Large intestine (tissue), 12 donors: Measurements from ENCODE around the gene PANK2. TPM values are rescaled to one million over a fixed set of nuclear protein-coding genes. Genes with fewer than 3 reads are reported as not detected.
"Not testable (repeated sequence)": the region's sequence is repeated elsewhere in the genome, so short reads cannot be mapped to it uniquely, and the experiment has no call there.

Source experiments
- DNase-seq, 2 donors: peaks; one replicate each; pipeline versions ENCODE4 v3.0.0 to v3.0.0-alpha.2; 2013
- H3K27ac ChIP-seq: one replicate; pipeline ENCODE4 v1.5.1; 2013; ENCODE audit warnings: low read length
- H3K27me3 ChIP-seq: 2 replicates; pipeline ENCODE4 v1.6.1; 2013; ENCODE audit warnings: low read length; ENCODE audit not compliant: control insufficient read depth, insufficient read depth
- H3K36me3 ChIP-seq: 2 replicates; pipeline ENCODE4 v1.6.1; 2013; ENCODE audit warnings: low read length; ENCODE audit not compliant: control insufficient read depth, insufficient read depth
- H3K4me1 ChIP-seq: one replicate; pipeline ENCODE4 v1.6.1; 2013; ENCODE audit warnings: low read length; ENCODE audit not compliant: control insufficient read depth, insufficient read depth
- H3K4me3 ChIP-seq: one replicate; pipeline ENCODE4 v1.5.1; 2013; ENCODE audit warnings: low read length
- H3K9me3 ChIP-seq: one replicate; pipeline ENCODE4 v1.6.1; 2013; ENCODE audit warnings: mild to moderate bottlenecking, low read depth, low read length, moderate library complexity; ENCODE audit not compliant: control insufficient read depth
- WGBS: methylation state at CpG from one replicate; pipeline ENCODE4 v1.1.5; 2013; ENCODE audit warnings: low lambda C conversion rate; ENCODE audit not compliant: insufficient coverage; 5-methylcytosine and 5-hydroxymethylcytosine counted together
- long read RNA-seq, 11 donors: transcript quantifications; one replicate each; lab custom pipeline, GENCODE V29; 2026
- polyA plus RNA-seq: library from polyadenylated mRNA; unstranded; fragments of 120-200 nt; gene quantifications from one replicate; pipeline ENCODE4 v1.2.1, GENCODE V29; 2013

The PANK2 gene
- polyA plus RNA-seq = 24.3 TPM
- long read RNA-seq, donor 1, transcript PANK2-210 (1 exons, 661 nt) = major isoform, 5 of 9 reads
- long read RNA-seq, donor 1, partial matches to known transcripts = 0 of 9 reads
- long read RNA-seq, donor 1, other reads (novel, unspliced or antisense) = 0 of 9 reads
- long read RNA-seq, donor 2, transcript PANK2-210 (1 exons, 661 nt) = major isoform, 11 of 29 reads
- long read RNA-seq, donor 2, transcript PANK2-201 (7 exons, 2,280 nt) = minor isoform, 5 of 29 reads
- long read RNA-seq, donor 2, transcript PANK2-202 (7 exons, 1,843 nt) = minor isoform, 5 of 29 reads
- long read RNA-seq, donor 2, partial matches to known transcripts = 8 of 29 reads
- long read RNA-seq, donor 2, other reads (novel, unspliced or antisense) = 0 of 29 reads
- long read RNA-seq, donor 3, transcript PANK2-202 (7 exons, 1,843 nt) = minor isoform, 5 of 22 reads
- long read RNA-seq, donor 3, transcript PANK2-210 (1 exons, 661 nt) = major isoform, 12 of 22 reads
- long read RNA-seq, donor 3, transcript PANK2-201 (7 exons, 2,280 nt) = minor isoform, 5 of 22 reads
- long read RNA-seq, donor 3, partial matches to known transcripts = 0 of 22 reads
- long read RNA-seq, donor 3, other reads (novel, unspliced or antisense) = 0 of 22 reads
- long read RNA-seq, donor 4, partial matches to known transcripts = 0 of 4 reads
- long read RNA-seq, donor 4, other reads (novel, unspliced or antisense) = 0 of 4 reads
- long read RNA-seq, donor 5, transcript PANK2-210 (1 exons, 661 nt) = major isoform, 9 of 12 reads
- long read RNA-seq, donor 5, partial matches to known transcripts = 0 of 12 reads
- long read RNA-seq, donor 5, other reads (novel, unspliced or antisense) = 0 of 12 reads
- long read RNA-seq, donor 6, transcript PANK2-210 (1 exons, 661 nt) = major isoform, 13 of 20 reads
- long read RNA-seq, donor 6, partial matches to known transcripts = 0 of 20 reads
- long read RNA-seq, donor 6, other reads (novel, unspliced or antisense) = 0 of 20 reads
- long read RNA-seq, donor 7, transcript PANK2-210 (1 exons, 661 nt) = major isoform, 10 of 26 reads
- long read RNA-seq, donor 7, partial matches to known transcripts = 7 of 26 reads
- long read RNA-seq, donor 7, other reads (novel, unspliced or antisense) = 5 of 26 reads
- long read RNA-seq, donor 8, transcript PANK2-210 (1 exons, 661 nt) = major isoform, 18 of 29 reads
- long read RNA-seq, donor 8, partial matches to known transcripts = 6 of 29 reads
- long read RNA-seq, donor 8, other reads (novel, unspliced or antisense) = 0 of 29 reads
- long read RNA-seq, donor 9, transcript PANK2-210 (1 exons, 661 nt) = major isoform, 5 of 11 reads
- long read RNA-seq, donor 9, partial matches to known transcripts = 0 of 11 reads
- long read RNA-seq, donor 9, other reads (novel, unspliced or antisense) = 0 of 11 reads
- long read RNA-seq, donor 10, transcript PANK2-210 (1 exons, 661 nt) = major isoform, 6 of 11 reads
- long read RNA-seq, donor 10, partial matches to known transcripts = 0 of 11 reads
- long read RNA-seq, donor 10, other reads (novel, unspliced or antisense) = 0 of 11 reads
- long read RNA-seq, donor 11, partial matches to known transcripts = 0 of 7 reads
- long read RNA-seq, donor 11, other reads (novel, unspliced or antisense) = 0 of 7 reads

DNA sequence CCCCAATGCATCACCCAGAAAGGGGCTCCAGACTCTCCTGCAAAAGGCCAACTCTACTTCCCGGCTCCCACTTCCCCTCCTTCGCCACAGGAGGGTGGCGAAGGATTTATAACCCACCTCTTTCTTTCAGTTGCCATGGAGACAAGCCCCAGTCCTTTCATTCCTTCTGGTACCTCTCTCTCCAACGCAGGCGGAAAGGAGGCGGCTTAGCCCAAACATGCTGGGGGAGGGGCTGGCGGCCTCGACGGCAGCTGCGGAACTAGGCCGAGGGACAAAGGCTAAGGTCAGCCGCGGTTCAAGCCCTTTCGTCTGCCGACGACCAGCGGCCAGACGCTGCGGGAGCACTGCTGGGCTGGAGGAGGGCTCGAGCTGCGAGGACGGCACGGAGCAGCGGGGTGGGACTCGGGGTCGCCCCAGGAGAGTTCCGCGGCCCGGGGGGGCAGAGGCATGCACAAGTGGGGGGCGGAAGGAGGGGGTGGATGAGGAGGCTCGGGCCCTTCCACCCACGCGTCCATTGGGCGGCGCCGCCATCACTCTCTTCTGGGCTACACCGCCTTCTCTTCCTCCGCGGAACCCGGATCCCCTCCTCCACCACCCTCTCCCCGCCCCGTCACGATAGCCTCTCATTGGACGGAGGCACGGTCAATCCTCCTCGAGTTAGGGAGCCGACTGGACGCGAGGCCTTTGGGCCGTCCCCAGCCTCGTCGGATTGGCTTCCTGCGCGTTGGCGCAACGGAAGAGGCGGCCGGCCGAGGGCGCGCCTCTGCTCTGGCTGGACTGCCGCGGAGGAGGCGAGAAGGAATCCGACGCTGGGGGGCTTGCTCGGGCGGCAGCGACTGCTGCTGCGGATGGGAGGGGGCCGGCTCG is at the start of gene PANK2:
TSS of gene PANK2 (plus strand) at position 766 of the 867 bp plus-strand sequence.
- H3K4me3 ChIP-seq = peak within 1 kb of the TSS; percentile 84
- WGBS = 0% methylated on average over 4 of the region's 72 CpGs
- H3K4me1 ChIP-seq = peaks cover 9% of the 10 kb centered on the region
- H3K9me3 ChIP-seq = no peaks in the 10 kb centered on the region
- peak within 1 kb of the TSS; percentile 71 for H3K27ac ChIP-seq
- no peaks in the 10 kb centered on the region for H3K27me3 ChIP-seq
- peak; percentile 98 to 99 for DNase-seq
- H3K36me3 ChIP-seq = peaks cover 4% of the 10 kb centered on the region

DNA sequence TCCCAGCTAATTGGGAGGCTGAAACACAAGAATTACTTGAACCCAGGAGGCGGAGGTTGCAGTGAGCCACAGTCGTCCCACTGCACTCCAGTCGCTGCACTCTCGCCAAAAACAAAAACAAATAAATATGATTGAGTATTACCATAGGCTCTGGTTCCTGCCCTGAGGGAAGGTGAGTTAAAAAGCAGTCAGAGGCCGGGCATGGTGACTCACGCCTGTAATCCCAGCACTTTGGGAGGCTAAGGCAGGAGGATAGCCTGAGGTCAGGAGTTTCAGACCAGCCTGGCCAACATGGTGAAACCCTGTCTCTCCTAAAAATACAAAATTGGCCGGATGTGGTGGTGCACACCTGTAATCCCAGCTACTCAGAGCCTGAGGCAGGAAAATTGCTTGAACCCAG is 49.0 kb upstream of the PANK2 start:
- H3K9me3 ChIP-seq, H3K27me3 ChIP-seq, H3K4me1 ChIP-seq, H3K4me3 ChIP-seq, H3K27ac ChIP-seq, DNase-seq, H3K36me3 ChIP-seq: not testable (repeated sequence)
- no CpG with 5 or more reads among the region's 7 CpGs for WGBS

DNA sequence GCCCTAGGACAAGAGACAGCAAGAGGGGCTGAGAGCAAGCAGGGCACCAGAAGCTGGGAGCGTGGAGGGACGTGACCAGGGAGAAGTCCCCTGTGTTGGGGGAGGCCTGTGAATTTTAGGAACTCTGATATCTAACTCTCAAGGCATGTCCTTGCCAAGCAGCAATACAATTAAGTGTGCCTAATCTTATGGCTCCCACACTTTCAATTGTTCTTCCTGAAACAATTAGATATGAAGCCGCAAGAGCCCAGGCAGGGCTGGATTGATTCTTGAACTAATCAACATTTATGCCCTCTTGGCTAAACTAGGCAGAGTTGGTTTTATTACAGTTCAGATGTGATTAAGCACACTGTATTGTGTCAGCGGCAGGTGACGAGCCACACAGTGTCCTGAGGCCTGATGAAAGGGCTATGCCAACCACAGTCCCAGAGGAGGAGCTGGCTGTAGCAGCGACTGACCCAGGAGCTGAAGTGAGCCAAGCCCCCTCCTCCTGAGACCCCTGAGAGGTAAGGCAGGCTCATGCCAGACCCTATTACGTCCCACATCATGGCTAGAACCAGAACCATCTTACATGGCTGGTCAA is 46.7 kb upstream of the PANK2 start:
- peak in 1 of 2 donors; percentile 66 for DNase-seq
- Histone ChIP-seq H3K4me3 (no peak overlapping the region), H3K9me3 (no peaks in the 10 kb centered on the region), H3K27me3 (no peaks in the 10 kb centered on the region), H3K36me3 (no peaks in the 10 kb centered on the region), H3K4me1 (peaks cover 15% of the 10 kb centered on the region), H3K27ac (no peak overlapping the region)
- WGBS = no CpG with 5 or more reads among the region's 7 CpGs

DNA sequence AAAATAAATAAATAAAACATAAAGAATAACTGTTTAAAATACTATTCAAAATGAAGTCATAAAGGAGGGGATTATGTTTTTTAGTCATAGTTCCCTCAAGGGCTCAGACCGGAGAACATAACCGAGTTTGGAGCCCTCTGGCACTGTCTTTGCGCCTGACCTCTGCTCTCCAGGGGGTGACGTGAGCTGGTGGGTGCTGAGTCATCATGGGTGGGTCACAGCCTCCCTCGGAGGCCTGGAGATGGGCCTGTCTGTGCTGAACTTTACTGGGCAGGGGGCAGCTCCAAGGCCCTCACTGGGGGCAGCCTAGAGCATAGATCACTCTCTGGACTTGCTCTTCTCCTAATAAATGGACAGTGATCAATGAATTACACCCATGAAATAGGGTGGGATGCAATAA is 45.7 kb upstream of the PANK2 start:
- Histone ChIP-seq H3K27me3 (no peaks in the 10 kb centered on the region), H3K9me3 (no peaks in the 10 kb centered on the region), H3K4me1 (peaks cover 15% of the 10 kb centered on the region), H3K4me3 (no peak overlapping the region), H3K36me3 (no peaks in the 10 kb centered on the region), H3K27ac (no peak overlapping the region)
- no CpG with 5 or more reads among the region's 5 CpGs for WGBS
- DNase-seq = no peak

DNA sequence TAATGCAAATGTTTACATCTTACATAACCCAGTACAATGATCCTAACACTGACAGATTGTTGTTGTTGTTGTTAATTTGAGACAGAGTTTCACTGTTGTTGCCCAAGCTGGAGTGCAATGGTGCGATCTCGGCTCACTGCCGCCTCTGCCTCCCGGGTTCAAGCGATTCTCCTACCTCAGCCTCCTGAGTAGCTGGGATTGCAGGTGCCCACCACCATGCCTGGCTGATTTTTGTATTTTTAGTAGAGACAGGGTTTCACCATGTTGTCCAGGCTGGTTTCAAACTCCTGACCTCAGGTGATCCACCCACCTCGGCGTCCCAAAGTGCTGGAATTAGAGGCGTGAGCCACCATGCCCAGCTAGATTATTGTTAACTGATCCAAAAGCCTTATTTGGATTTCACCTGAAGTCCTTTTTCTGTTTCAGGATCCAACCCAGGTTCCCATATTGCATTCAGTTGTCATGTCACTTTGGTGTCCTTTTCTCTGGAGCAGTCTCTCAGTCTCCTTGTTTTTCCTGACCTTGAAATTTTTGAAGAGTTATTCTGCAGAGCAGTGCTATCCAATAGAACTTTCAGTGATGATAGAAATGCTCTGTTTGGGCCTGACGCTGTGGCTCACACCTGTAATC is 45.1 kb upstream of the PANK2 start:
- not testable (repeated sequence) for H3K27me3 ChIP-seq, H3K36me3 ChIP-seq, H3K4me3 ChIP-seq, DNase-seq, H3K9me3 ChIP-seq, H3K27ac ChIP-seq
- H3K4me1 ChIP-seq = peaks cover 15% of the 10 kb centered on the region
- no CpG with 5 or more reads among the region's 9 CpGs for WGBS

DNA sequence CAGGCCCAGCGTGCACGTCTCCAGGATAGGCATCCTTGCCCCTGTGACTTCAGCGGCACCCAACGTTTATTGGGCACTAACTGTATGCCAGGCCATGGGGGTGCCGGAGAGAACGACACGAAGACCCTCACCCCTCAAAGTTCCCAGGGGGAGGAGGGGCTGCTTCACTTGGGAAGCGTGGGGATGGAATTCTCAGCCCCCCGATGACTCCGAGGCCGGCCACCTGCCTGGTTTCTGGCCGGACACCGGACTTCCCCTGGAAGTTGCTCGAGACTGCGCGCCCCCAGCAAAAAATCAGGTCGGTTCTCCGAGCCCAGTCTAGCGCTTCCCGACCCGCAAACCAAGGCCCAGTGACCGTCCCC is 42.8 kb upstream of the PANK2 start:
- no peak for DNase-seq
- H3K27me3 ChIP-seq = no peaks in the 10 kb centered on the region
- no peaks in the 10 kb centered on the region for H3K36me3 ChIP-seq
- WGBS = no CpG with 5 or more reads among the region's 22 CpGs
- H3K4me1 ChIP-seq = peaks cover 15% of the 10 kb centered on the region
- peak overlapping the region; percentile 95 for H3K27ac ChIP-seq
- H3K4me3 ChIP-seq = peak overlapping the region; percentile 76
- H3K9me3 ChIP-seq = no peaks in the 10 kb centered on the region

DNA sequence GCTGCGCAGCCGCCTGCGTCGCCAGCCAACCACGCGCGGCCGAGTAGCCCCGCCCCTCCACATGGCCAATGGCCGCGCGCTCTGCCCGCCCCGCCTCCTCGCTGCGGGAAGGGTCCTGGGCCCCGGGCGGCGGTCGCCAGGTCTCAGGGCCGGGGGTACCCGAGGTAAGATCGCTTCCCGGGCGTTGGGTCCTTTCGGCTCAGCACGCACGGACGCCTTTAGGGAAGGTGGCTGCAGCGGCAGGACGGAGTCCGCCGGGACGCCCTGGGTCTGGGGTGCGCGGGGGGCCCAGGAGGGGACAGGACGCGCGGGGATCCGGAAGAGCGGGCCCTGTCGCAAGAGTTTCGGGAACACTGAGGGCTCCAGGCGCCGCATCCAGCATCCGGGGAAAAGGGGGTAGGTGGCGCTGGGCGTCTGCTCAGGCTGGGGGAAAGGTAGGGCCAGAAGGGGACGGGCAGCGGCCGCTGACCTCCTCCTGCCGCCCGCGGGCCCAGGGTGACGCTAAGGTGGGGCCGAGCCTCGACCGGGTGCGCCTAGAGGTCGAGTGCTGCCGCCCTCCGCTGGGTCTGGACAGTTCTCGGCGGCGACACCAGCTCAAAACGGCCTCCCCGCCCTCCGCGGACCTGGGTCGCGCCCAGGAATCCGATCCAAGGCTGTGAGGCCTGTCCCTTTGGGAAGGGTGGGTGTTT is 42.3 kb upstream of the PANK2 start, which contains the start of gene MAVS:
TSS of gene MAVS (plus strand) at position 95 of the 689 bp plus-strand sequence. CDS start 7,791 bp downstream, outside the sequence.
- peak; percentile 78 to 92 for DNase-seq
- no CpG with 5 or more reads among the region's 72 CpGs for WGBS
- H3K4me1 ChIP-seq = peaks cover 15% of the 10 kb centered on the region
- peak within 1 kb of the TSS; percentile 95 for H3K27ac ChIP-seq
- H3K4me3 ChIP-seq = peak within 1 kb of the TSS; percentile 76
- H3K9me3 ChIP-seq = no peaks in the 10 kb centered on the region
- no peaks in the 10 kb centered on the region for H3K36me3 ChIP-seq
- H3K27me3 ChIP-seq = no peaks in the 10 kb centered on the region

DNA sequence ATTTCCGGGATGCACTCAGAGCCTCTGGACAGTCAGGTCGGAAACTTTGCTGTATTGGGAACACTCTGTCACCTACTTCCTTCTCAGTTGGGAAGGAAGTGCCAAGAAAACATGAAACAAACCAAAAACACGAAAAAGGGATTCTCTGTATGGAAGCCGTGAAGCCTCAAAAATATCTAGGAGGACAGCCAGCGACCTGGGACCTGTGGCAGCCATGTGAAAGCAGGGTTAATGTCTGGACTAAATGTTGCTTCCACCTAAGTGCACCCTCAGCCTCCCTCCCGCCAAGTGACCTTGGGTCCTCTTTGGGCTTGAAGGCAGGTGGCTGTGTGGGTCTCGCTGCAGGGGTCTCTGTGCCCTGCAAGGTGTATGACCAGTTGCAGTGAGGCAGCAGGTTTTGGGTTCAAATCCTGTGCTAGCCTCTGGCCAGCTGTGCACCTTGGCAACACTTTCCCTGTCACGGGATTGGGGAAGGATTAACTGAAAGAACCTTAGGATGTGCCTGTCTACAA is 41.7 kb upstream of the PANK2 start:
- WGBS = no CpG with 5 or more reads among the region's 8 CpGs
- peak in 1 of 2 donors; percentile 59 for DNase-seq
- no peaks in the 10 kb centered on the region for H3K9me3 ChIP-seq
- peak overlapping the region; percentile 95 for H3K27ac ChIP-seq
- peaks cover 12% of the 10 kb centered on the region for H3K4me1 ChIP-seq
- peak overlapping the region; percentile 76 for H3K4me3 ChIP-seq
- no peaks in the 10 kb centered on the region for H3K27me3 ChIP-seq
- no peaks in the 10 kb centered on the region for H3K36me3 ChIP-seq
